Progenitor cell of endocrine pancreas (in vitro differentiated cells): ENCODE results near the gene TTC27. TPM values are rescaled to one million over a fixed set of nuclear protein-coding genes. Genes with fewer than 3 reads are reported as not detected.

Experiments
- DNase-seq: peaks from one replicate; pipeline ENCODE4 v3.0.0; 2021; ENCODE audit warnings: low spot score; ENCODE audit not compliant: unreplicated experiment
- H3K27ac Mint-ChIP-seq: 2 replicates; pipeline ENCODE4 v1.8.0; 2021; ENCODE audit warnings: mild to moderate bottlenecking, moderate library complexity, mixed read lengths
- H3K27me3 Mint-ChIP-seq: 2 replicates; pipeline ENCODE4 v1.8.0; 2021; ENCODE audit warnings: mixed read lengths
- H3K36me3 Mint-ChIP-seq: 2 replicates; pipeline ENCODE4 v1.8.0; 2022; ENCODE audit warnings: mixed read lengths; ENCODE audit not compliant: insufficient read depth
- H3K4me1 Mint-ChIP-seq: 2 replicates; pipeline ENCODE4 v1.8.0; 2021; ENCODE audit warnings: low read depth, mixed read lengths
- H3K4me3 Mint-ChIP-seq: 2 replicates; pipeline ENCODE4 v1.8.0; 2021; ENCODE audit warnings: low read depth, mild to moderate bottlenecking, moderate library complexity, mixed read lengths
- H3K9me3 Mint-ChIP-seq: 2 replicates; pipeline ENCODE4 v1.8.0; 2021; ENCODE audit warnings: low read depth, mixed read lengths
- total RNA-seq: library from RNA; stranded (reverse); gene quantifications from 2 replicates; pipeline ENCODE4 v1.2.1, GENCODE V29; 2021
- TF ChIP-seq, protein P1 (sequence below): fragments of 200-600 bp; sonication (generic); IDR thresholded peaks from one replicate; pipeline ENCODE4 v1.5.0; 2021; ENCODE audit warnings: antibody characterized with exemption, mild to moderate bottlenecking; ENCODE audit not compliant: unreplicated experiment

Gene TTC27
- total RNA-seq, 1 donor from 2014 or later, result 20.5 TPM

DNA sequence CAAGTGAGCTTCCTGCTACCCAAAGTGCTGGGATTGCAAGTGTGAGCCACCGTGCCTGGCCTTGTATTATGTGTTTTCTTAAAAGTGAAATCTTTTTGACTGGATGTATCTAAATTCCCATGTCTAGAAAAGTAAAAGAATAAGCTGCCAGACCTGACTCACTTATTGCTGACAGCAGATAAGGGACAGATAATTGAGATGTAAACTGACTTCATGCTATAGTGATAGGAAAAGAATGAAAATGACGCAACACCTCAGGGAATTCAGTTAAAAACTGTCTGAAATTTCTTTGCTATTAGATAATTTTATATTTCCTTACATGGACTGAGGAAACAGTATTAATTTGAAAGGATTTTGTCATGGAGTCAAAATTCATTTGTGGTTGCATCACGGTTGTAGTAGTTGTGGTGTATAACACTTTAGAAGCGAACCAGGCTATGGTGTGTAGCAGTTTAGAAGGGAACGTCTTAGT, 19.4 kb downstream of the TTC27 start:
- no peak overlapping the region for H3K27ac Mint-ChIP-seq

DNA sequence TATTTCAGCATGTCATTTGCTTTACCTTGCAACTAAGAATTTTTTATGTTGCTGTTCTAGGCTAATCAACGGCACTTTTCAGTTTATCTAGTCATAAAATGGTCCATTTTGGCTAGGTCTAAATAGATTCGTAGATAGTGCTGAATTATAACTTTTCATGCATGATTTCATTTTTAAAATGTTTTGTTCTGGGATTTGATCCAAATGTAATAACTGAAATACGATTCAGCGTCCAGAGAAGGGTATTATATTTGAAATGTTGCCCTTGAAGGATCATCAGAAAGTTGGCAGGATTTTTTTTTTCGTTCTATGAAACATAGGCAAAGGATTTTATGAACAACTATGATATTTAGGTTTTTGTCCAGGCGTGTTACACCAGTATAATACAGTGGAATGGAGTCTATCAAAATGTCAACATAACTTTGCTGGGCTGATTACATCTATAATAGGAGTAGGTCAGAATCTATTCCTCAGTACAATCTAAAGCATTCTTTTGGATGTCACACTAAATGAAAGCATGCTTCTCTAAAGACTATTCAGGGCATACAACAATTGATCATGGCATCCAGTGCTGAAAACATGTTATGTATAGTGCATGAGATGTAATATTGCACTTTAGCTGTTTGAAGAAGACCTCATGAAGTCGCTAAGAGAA, 24.8 kb downstream of the TTC27 start:
- Mint-ChIP-seq H3K27me3 (no peaks in the 10 kb centered on the region), H3K4me1 (peaks cover 6% of the 10 kb centered on the region), H3K27ac (no peak overlapping the region), H3K4me3 (no peak overlapping the region), H3K9me3 (no peaks in the 10 kb centered on the region), H3K36me3 (peaks cover 8% of the 10 kb centered on the region)
- TF ChIP-seq, protein P1, sequence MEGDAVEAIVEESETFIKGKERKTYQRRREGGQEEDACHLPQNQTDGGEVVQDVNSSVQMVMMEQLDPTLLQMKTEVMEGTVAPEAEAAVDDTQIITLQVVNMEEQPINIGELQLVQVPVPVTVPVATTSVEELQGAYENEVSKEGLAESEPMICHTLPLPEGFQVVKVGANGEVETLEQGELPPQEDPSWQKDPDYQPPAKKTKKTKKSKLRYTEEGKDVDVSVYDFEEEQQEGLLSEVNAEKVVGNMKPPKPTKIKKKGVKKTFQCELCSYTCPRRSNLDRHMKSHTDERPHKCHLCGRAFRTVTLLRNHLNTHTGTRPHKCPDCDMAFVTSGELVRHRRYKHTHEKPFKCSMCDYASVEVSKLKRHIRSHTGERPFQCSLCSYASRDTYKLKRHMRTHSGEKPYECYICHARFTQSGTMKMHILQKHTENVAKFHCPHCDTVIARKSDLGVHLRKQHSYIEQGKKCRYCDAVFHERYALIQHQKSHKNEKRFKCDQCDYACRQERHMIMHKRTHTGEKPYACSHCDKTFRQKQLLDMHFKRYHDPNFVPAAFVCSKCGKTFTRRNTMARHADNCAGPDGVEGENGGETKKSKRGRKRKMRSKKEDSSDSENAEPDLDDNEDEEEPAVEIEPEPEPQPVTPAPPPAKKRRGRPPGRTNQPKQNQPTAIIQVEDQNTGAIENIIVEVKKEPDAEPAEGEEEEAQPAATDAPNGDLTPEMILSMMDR, result no peak
- no peak for DNase-seq

More for the DNA sequence above, 19.4 kb downstream of the TTC27 start:
- no peaks in the 10 kb centered on the region for H3K27me3 Mint-ChIP-seq
- DNase-seq, result no peak
- no peaks in the 10 kb centered on the region for H3K9me3 Mint-ChIP-seq
- H3K4me1 Mint-ChIP-seq, result no peaks in the 10 kb centered on the region
- peaks cover 13% of the 10 kb centered on the region for H3K36me3 Mint-ChIP-seq
- TF ChIP-seq, protein P1, result no peak
- no peak overlapping the region for H3K4me3 Mint-ChIP-seq

DNA sequence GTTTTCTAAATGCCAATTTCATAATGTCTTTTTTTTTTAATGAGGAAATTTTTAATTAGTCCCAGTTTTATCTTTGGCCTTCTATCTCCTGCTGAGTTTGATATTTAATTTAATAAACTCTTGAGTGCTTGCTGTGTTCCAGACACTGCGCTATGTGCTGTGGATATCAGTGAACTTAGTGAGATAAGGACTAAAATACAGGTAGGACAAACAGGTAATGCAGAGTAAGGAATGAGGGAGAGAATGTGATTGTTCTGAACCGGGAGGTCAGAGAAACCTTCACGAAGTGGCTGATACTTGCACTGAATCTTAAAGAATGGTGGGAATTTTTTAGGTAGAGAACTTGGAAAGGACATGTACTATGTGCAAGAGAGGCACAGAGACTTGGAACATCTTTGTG, 28.2 kb downstream of the TTC27 start:
- Mint-ChIP-seq H3K9me3 (peaks cover 3% of the 10 kb centered on the region), H3K36me3 (peaks cover 17% of the 10 kb centered on the region), H3K4me3 (no peak overlapping the region), H3K27ac (peak overlapping the region; percentile 43), H3K27me3 (no peaks in the 10 kb centered on the region), H3K4me1 (peaks cover 6% of the 10 kb centered on the region)
- DNase-seq, result no peak
- TF ChIP-seq, protein P1, result no peak

DNA sequence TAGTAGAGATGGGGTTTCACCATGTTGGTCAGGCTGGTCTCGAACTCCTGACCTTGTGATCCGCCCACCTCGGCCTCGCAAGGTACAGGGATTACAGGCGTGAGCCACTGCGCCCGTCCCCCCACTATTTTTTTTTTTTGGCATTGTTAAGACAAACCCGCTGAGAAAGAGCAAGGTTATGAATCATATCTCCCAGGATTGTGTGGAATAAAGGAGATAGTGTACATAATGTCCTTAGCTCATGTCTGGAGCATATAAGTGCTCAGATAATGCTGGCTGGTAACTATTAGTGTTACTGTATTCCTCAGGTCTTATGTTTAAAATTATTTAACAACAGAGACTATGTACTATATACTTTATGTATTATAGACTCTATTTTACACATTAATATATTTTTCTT, 36.0 kb downstream of the TTC27 start:
- H3K27me3 Mint-ChIP-seq, result no peaks in the 10 kb centered on the region
- no peak overlapping the region for H3K27ac Mint-ChIP-seq
- TF ChIP-seq, protein P1, result no peak
- peaks cover 25% of the 10 kb centered on the region for H3K36me3 Mint-ChIP-seq
- H3K4me1 Mint-ChIP-seq, result no peaks in the 10 kb centered on the region
- no peak for DNase-seq
- peaks cover 8% of the 10 kb centered on the region for H3K9me3 Mint-ChIP-seq
- no peak overlapping the region for H3K4me3 Mint-ChIP-seq

DNA sequence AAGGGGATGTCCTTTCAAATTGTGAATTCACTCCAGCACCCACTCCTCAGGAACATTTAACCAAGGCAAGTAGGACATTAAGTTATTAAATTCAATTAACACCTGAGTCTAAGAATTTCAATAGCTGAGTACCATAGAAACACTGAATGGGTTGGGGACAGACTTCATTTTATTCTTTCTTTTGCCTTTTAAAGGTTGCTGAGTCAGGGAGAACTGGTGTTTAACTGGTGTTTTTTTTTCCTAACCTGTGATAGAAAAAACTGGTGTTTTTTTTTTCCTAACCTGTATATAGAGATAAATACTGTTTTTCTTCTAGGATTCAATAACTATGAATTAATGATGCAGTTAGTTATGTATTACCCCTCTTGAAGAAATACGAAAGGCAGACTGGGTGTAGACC, 38.9 kb downstream of the TTC27 start:
- TF ChIP-seq, protein P1, result no peak
- DNase-seq, result no peak
- H3K36me3 Mint-ChIP-seq, result peaks cover 13% of the 10 kb centered on the region
- H3K4me1 Mint-ChIP-seq, result no peaks in the 10 kb centered on the region
- no peak overlapping the region for H3K4me3 Mint-ChIP-seq
- H3K9me3 Mint-ChIP-seq, result peaks cover under 1% of the 10 kb centered on the region
- H3K27ac Mint-ChIP-seq, result no peak overlapping the region
- no peaks in the 10 kb centered on the region for H3K27me3 Mint-ChIP-seq
